Measurements from ENCODE around the gene PUS3.

The PUS3 gene

GRCh38 chr11:125902927-125903710, at the start of gene PUS3:
Gene PUS3, minus strand, starts transcription at chr11:125903206. Its CDS starts 6,922 bp downstream, at chr11:125896284.
- DNase-seq (ENCODE audit: low spot score), result peak; percentile 86

- no peak for DNase-seq (ENCODE audit: low spot score)
Measured at GRCh38 chr11:125952559-125952958, 49.6 kb upstream of the PUS3 start.

- no peak for DNase-seq (ENCODE audit: low spot score)
Measured at GRCh38 chr11:125951731-125952130, 48.7 kb upstream of the PUS3 start.

GRCh38 chr11:125950696-125951651, 48.0 kb upstream of the PUS3 start:
- DNase-seq (ENCODE audit: low spot score), result no peak

GRCh38 chr11:125950178-125950490, 47.1 kb upstream of the PUS3 start:
- no peak for DNase-seq (ENCODE audit: low spot score)

- DNase-seq (ENCODE audit: low spot score), result no peak
Measured at GRCh38 chr11:125949271-125950177, 46.5 kb upstream of the PUS3 start.

- DNase-seq (ENCODE audit: low spot score), result no peak
Measured at GRCh38 chr11:125948278-125949051, 45.5 kb upstream of the PUS3 start.

- no peak for DNase-seq (ENCODE audit: low spot score)
Measured at GRCh38 chr11:125947419-125948277, 44.6 kb upstream of the PUS3 start.

- no peak for DNase-seq (ENCODE audit: low spot score)
Measured at GRCh38 chr11:125946712-125947418, 43.9 kb upstream of the PUS3 start.

- no peak for DNase-seq (ENCODE audit: low spot score)
Measured at GRCh38 chr11:125945797-125946520, 43.0 kb upstream of the PUS3 start, which contains the start of gene VSIG10L2. Gene VSIG10L2, plus strand, starts transcription at chr11:125946044. Its CDS starts 12 bp downstream, at chr11:125946056.

GRCh38 chr11:125945011-125945796, 42.2 kb upstream of the PUS3 start:
- no peak for DNase-seq (ENCODE audit: low spot score)

- DNase-seq (ENCODE audit: low spot score), result no peak
Measured at GRCh38 chr11:125944350-125945010, 41.5 kb upstream of the PUS3 start.

GRCh38 chr11:125943661-125944349, 40.8 kb upstream of the PUS3 start:
- DNase-seq (ENCODE audit: low spot score), result no peak

GRCh38 chr11:125942771-125943428, 39.9 kb upstream of the PUS3 start:
- DNase-seq (ENCODE audit: low spot score), result no peak

GRCh38 chr11:125941619-125942611, 38.9 kb upstream of the PUS3 start:
- peak; percentile 33 for DNase-seq (ENCODE audit: low spot score)

All from CD4-positive, alpha-beta T cell treated with Interleukin-6 at 100 ng/mL for 8 hours (primary cell).